Measurements from ENCODE around the gene CAPZA1. TPM values are rescaled to one million over a fixed set of nuclear protein-coding genes. Genes with fewer than 3 reads are reported as not detected.
A peak's percentile ranks its signal among the peaks of the same experiment; 100 is the strongest.

The CAPZA1 gene
- total RNA-seq, 1 experiment from 2014 or later, result 171 TPM

DNA sequence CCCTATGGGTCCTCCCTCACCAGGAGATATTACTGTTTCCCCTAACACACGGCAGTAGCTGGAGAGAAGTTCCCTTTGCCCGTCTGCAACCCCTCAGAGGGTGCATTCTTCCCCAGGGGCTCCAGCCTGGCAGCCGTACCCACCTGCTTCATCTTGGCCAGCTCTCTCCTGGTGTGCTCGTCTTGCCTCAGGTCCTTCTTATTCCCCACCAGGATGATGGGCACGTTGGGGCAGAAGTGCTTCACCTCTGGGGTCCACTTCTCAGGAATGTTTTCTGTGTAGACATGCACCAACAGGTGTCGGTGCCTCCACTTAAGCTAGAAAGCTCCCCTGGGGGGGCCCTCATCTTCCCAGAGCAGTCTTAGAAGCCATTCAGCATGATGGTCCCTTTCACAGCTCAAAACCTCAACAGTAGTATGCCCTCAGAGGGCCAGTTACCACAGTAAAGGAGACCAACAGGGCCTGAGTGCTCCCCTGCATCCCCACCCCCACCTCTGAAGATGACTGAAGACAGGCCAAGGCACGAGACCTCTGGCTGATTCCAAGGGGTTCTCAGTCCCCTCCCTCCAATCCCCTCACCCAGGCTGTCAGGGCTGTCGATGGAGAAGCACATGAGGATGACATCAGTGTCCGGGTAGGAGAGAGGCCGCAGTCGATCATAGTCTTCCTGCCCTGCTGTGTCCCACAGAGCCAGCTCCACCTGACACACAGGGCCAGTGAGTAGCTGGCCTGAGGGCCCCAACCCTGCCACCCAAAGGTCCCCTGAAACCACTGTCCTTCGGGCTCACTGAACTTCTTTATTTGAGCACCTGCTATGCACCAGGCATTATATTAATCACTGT, 83.0 kb downstream of the CAPZA1 start:
- ChIA-PET POLR2A (ENCODE audit: low non-redundant PET) (no interaction called here), CTCF (no interaction called here)
- H3K4me3 ChIP-seq (ENCODE audit: low read depth, low read length, poor library complexity, severe bottlenecking), result no peak overlapping the region
- no peak for TF ChIP-seq EZH2 (IDR thresholded peaks at IDR 0.05; ENCODE audit: borderline replicate concordance, low read depth, low read length, poor library complexity, severe bottlenecking)
- no peak for TF ChIP-seq CTCF (conservative IDR thresholded peaks at IDR 0.05; ENCODE audit: low read depth, low read length)
- no peaks in the 10 kb centered on the region for H3K9me3 ChIP-seq (ENCODE audit: low read depth, low read length, poor library complexity, severe bottlenecking)
- BruUV-seq (replicated peaks), result no TSS peak
- no peak overlapping the region for H3K27ac ChIP-seq (ENCODE audit: low read depth, low read length, poor library complexity, severe bottlenecking)
- peaks cover 28% of the 10 kb centered on the region for H3K36me3 ChIP-seq (ENCODE audit: insufficient read depth, low read length, poor library complexity, severe bottlenecking)
- H3K27me3 ChIP-seq (replicated peaks; ENCODE audit: insufficient read depth, low read depth, low read length, poor library complexity), result no peaks in the 10 kb centered on the region
- H3K4me1 ChIP-seq (ENCODE audit: insufficient read depth, low read length, poor library complexity, severe bottlenecking), result peaks cover 42% of the 10 kb centered on the region
- no peak for DNase-seq (ENCODE audit: low spot score)
- intact Hi-C loops (cut with micrococcal nuclease; ENCODE audit: unreplicated experiment), result no loop called here

DNA sequence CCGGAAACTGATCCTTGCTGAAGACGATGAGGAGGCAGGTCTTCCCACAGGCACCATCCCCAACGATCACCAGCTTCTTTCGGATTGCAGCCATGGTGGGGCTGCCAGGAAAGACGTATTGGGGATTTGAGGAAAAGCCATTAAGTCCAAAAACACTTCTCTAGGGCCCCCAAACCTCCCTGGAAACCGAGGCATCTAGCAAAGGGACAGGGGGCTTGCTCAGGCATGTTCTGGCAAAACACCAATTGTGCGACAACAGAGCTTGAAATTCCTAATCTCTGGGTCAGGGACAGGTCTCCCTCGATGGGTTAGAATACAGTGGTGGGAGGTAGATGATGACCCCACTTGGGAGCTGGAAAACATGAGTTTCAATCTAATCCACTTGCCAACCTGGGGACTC, 84.1 kb downstream of the CAPZA1 start:
- CTCF ChIA-PET, result no interaction called here
- Histone ChIP-seq H3K36me3 (ENCODE audit: insufficient read depth, low read length, poor library complexity, severe bottlenecking) (peaks cover 17% of the 10 kb centered on the region), H3K27ac (ENCODE audit: low read depth, low read length, poor library complexity, severe bottlenecking) (no peak overlapping the region), H3K4me1 (ENCODE audit: insufficient read depth, low read length, poor library complexity, severe bottlenecking) (peaks cover 42% of the 10 kb centered on the region), H3K4me3 (ENCODE audit: low read depth, low read length, poor library complexity, severe bottlenecking) (no peak overlapping the region), H3K9me3 (ENCODE audit: low read depth, low read length, poor library complexity, severe bottlenecking) (no peaks in the 10 kb centered on the region), H3K27me3 (replicated peaks; ENCODE audit: insufficient read depth, low read depth, low read length, poor library complexity) (no peaks in the 10 kb centered on the region)
- no peak for TF ChIP-seq CTCF (conservative IDR thresholded peaks at IDR 0.05; ENCODE audit: low read depth, low read length)
- no peak for TF ChIP-seq EZH2 (IDR thresholded peaks at IDR 0.05; ENCODE audit: borderline replicate concordance, low read depth, low read length, poor library complexity, severe bottlenecking)
- BruUV-seq (replicated peaks), result no TSS peak
- POLR2A ChIA-PET (ENCODE audit: low non-redundant PET), result no interaction called here
- intact Hi-C loops (cut with micrococcal nuclease; ENCODE audit: unreplicated experiment), result no loop called here
- DNase-seq (ENCODE audit: low spot score), result no peak

GRCh38 chr1:112704391-112704933, 84.8 kb downstream of the CAPZA1 start:
- DNase-seq (ENCODE audit: low spot score), result no peak
- BruUV-seq (replicated peaks), result TSS peak; percentile 35
- peak overlapping the region; percentile 46 for H3K27ac ChIP-seq (ENCODE audit: low read depth, low read length, poor library complexity, severe bottlenecking)
- H3K4me1 ChIP-seq (ENCODE audit: insufficient read depth, low read length, poor library complexity, severe bottlenecking), result peaks cover 42% of the 10 kb centered on the region
- intact Hi-C loops (cut with micrococcal nuclease; ENCODE audit: unreplicated experiment), result no loop called here
- ChIA-PET POLR2A (ENCODE audit: low non-redundant PET) (interaction anchor here (0.6 kb wide), 2 partner anchors 16 to 32 kb away, joined by 3 to 4 read pairs; no protein-coding TSS in a partner anchor), CTCF (interaction anchor here (0.5 to 1.0 kb wide), 3 partner anchors 10 to 196 kb away, joined by 3 to 7 read pairs (median 4); partner anchors contain the start of gene PPM1J)
- H3K9me3 ChIP-seq (ENCODE audit: low read depth, low read length, poor library complexity, severe bottlenecking), result no peaks in the 10 kb centered on the region
- H3K4me3 ChIP-seq (ENCODE audit: low read depth, low read length, poor library complexity, severe bottlenecking), result peak overlapping the region; percentile 64
- no peak for TF ChIP-seq EZH2 (IDR thresholded peaks at IDR 0.05; ENCODE audit: borderline replicate concordance, low read depth, low read length, poor library complexity, severe bottlenecking)
- no peak for TF ChIP-seq CTCF (conservative IDR thresholded peaks at IDR 0.05; ENCODE audit: low read depth, low read length)
- peaks cover 9% of the 10 kb centered on the region for H3K36me3 ChIP-seq (ENCODE audit: insufficient read depth, low read length, poor library complexity, severe bottlenecking)
- H3K27me3 ChIP-seq (replicated peaks; ENCODE audit: insufficient read depth, low read depth, low read length, poor library complexity), result no peaks in the 10 kb centered on the region
